ENCODE data around the gene MYH9.
"Not testable (repeated sequence)": the region's sequence is repeated elsewhere in the genome, so short reads cannot be mapped to it uniquely, and the experiment has no call there.

MYH9 gene

GRCh38 chr22:36413022-36413775 lies 25.4 kb upstream of the MYH9 start:
- no peak for DNase-seq (ENCODE audit: low read depth)

DNA sequence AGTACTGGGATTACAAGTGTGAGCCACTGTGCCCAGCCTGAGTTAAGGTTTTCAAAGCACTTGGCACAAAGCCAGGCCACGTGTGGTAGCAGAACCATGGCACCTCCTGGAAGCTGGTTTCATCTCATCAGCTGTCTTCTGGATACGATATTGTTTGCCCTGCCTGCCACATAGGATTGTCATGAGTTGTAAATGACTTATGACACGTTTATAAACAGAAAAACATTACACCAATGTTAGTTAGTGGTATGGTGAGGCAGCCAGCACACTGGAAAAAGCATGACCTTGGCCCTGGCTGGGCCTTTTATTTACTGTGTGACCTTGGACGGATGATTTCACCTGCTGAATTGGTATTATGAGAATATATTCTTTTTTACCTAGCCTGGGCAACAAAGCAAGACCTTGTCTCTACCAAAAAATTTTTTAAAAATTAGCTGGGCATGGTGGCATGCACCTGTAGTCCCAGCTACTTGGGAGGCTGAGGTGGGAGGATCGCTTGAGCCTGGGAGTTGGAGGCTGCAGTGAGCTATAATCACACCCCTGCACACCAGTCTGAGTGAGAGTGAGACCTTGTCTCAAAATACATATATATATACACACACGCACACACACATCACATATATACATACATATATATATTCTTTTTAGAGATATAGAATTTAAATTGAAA lies 24.0 kb upstream of the MYH9 start:
- DNase-seq (ENCODE audit: low read depth), result no peak

GRCh38 chr22:36409911-36410756 lies 22.4 kb upstream of the MYH9 start:
- peak; percentile 56 for DNase-seq (ENCODE audit: low read depth)

- DNase-seq (ENCODE audit: low read depth), result not testable (repeated sequence)
Measured at GRCh38 chr22:36409554-36409910, 21.8 kb upstream of the MYH9 start.

GRCh38 chr22:36409056-36409455 lies 21.3 kb upstream of the MYH9 start:
- DNase-seq (ENCODE audit: low read depth), result no peak

DNA sequence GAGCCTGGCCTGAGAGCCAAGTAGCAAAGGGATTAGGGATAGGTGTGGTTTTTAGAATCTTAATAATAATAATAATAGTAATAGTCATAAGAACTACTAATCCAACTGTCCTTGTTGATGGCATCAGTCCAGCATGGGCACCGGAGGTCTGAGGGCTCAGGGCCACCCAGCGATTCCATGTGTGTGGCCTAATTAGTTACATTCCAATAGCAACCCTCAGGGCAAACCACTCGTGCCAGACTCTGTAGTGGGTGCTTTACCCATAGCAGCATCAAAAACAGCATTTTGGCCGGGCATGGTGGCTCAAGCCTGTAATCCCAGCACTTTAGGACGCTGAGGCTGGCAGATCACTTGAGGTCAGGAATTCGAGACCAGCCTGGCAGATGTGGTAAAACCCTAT lies 19.0 kb upstream of the MYH9 start:
- DNase-seq (ENCODE audit: low read depth), result no peak

DNA sequence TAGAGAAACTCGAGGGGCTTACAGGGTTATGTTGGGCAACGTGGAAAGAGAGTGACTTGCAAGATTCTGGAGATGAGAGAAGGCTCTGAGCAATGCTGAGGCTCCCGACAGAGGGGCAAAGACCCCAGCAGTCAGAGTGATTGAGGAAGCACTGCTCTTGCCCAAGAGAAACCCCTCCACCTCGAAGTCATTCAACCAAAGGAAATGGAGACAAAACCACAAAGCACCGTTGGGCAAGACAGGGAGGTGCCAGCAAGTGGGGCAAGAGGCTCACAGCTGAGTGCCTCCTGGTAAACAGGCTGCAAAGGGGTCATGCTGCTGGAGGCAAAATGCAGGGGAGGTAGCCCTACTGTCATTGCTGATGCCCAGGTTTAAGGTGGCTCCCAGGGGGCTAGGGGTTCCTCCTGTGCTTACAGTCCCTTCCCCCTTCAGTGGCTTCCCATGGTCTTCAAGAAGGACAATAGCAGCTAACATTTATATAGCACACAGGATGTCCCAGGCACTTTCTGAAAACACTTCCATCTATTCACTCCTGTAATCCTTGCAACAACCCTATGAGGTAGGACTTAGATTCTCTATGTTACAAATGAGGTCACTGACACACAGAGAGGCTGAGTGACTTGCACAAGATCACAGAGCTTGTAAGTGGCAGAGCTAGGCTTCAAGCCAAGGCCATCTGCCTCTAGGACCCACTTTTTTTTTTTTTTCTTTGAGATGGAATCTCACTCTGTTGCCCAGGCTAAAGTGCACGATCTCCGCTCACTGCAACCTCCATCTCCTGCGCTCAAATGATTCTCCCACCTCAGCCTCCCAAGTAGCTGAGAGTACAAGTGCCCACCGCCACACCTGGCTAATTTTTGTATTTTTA lies 18.1 kb upstream of the MYH9 start:
- DNase-seq (ENCODE audit: low read depth), result peak; percentile 37

- no peak for DNase-seq (ENCODE audit: low read depth)
Measured at GRCh38 chr22:36405221-36405661, 17.5 kb upstream of the MYH9 start.

- no peak for DNase-seq (ENCODE audit: low read depth)
Measured at GRCh38 chr22:36404446-36404845, 16.7 kb upstream of the MYH9 start.

- DNase-seq (ENCODE audit: low read depth), result no peak
Measured at GRCh38 chr22:36399472-36399778, 11.7 kb upstream of the MYH9 start.

DNA sequence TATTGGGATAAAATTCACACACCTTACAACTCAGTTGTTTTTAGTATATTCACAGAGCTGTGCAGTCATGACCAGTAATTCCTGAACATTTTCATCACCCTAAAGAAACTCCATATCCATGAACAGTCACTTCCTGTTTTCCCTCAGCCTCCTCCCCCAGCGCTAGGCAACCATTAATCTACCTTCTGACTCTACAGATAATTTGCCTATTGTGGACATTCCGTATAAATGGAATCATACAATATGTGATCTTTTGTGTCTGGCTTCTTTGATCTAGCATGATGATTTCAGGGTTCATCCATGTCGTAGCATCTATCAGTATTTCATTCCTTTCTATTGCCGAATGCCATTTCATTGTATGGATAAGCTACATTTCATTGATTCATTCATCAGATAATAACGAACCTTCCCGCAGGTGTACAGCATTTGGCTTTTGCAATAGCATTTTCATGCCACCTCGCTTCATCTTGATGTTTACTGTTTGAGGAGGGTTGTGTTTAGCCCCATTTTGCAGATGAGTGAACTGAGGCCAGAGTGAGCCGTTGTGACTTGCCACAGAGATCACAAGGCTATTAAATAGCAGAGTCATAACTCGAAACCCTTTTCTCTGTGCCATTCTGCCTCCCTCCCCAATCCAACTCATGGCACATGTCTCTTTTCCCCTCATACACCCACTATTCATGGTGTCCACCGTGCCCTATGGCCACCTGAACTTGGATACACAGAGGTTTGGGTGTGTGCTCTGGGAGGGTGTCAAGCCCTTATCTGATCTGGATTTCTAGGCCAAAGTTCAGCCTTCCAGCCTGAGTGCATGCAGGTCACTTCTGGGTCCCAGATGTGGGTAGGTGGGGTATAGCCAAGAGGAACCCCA lies 11.1 kb upstream of the MYH9 start:
- no peak for DNase-seq (ENCODE audit: low read depth)

- DNase-seq (ENCODE audit: low read depth), result no peak
Measured at GRCh38 chr22:36397131-36398093, 9.6 kb upstream of the MYH9 start.

DNA sequence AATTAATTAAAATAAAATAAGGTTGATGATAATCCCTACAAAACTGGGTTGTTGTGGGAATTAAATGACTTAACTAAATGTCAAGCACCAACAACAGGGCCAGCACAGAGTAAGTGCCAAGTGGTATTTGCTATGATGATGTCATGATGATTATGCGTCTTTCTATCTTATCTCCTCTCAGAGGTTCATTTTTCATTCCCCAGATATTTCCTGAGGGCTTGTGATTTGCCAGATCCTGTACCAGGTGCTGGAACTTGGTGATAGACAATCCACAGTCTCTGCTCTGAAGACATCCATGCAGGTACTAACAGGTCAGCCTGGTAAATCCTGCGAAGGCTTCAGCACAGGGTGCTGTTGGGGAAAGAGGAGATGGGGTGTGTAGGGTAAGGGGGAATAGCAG lies 8.1 kb upstream of the MYH9 start:
- DNase-seq (ENCODE audit: low read depth), result no peak

- no peak for DNase-seq (ENCODE audit: low read depth)
Measured at GRCh38 chr22:36395055-36395849, 7.5 kb upstream of the MYH9 start.

GRCh38 chr22:36391638-36392037 lies 3.9 kb upstream of the MYH9 start:
- no peak for DNase-seq (ENCODE audit: low read depth)

GRCh38 chr22:36389122-36389521 lies 1.4 kb upstream of the MYH9 start:
- DNase-seq (ENCODE audit: low read depth), result not testable (repeated sequence)

GRCh38 chr22:36387709-36387958 lies 133 bp downstream of the MYH9 start:
- no peak for DNase-seq (ENCODE audit: low read depth)

- no peak for DNase-seq (ENCODE audit: low read depth)
Measured at GRCh38 chr22:36386900-36387708, 663 bp downstream of the MYH9 start.
